Stimulated activated CD4-positive, alpha-beta T cell treated with anti-CD3 and anti-CD28 coated beads, TNF-alpha, amount 100 ng/mL, for 4 hours (primary cell): ENCODE measurements around the gene CCDC150.
"Not testable (repeated sequence)": the region's sequence is repeated elsewhere in the genome, so short reads cannot be mapped to it uniquely, and the experiment has no call there.

Source experiments
- DNase-seq, 3 experiments: peaks; one replicate each; pipeline ENCODE4 v3.0.0-alpha.2; 2020; ENCODE audit warnings: low read depth in 3 of 3

Gene CCDC150

GRCh38 chr2:196639180-196640030 lies at the start of gene CCDC150:
CCDC150 (plus strand) TSS chr2:196639715; CDS start chr2:196639767, 52 bp downstream.
- peak; percentile 83 to 88 (median 86) for DNase-seq

GRCh38 chr2:196590286-196590685 lies 49.2 kb upstream of the CCDC150 start:
- DNase-seq: no peak

DNA sequence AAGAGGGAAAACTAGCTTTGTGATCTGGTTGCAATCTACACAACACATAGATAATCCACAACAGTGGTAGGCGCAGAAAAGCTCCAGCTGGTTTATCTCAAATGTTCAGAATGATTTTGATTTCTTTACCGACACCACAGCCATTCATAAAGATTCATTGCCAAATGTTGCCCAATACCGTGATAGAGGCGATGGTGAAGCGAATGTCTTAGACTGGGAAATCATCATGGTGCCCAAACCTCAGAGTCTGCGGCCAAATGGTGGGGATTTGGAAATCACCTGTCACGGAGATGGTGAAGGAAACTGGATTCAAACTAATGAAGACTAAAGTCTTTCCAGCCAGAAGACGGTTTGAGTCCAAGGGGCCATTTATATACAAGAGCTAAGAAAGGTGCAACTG lies 48.5 kb upstream of the CCDC150 start:
- DNase-seq: no peak

DNA sequence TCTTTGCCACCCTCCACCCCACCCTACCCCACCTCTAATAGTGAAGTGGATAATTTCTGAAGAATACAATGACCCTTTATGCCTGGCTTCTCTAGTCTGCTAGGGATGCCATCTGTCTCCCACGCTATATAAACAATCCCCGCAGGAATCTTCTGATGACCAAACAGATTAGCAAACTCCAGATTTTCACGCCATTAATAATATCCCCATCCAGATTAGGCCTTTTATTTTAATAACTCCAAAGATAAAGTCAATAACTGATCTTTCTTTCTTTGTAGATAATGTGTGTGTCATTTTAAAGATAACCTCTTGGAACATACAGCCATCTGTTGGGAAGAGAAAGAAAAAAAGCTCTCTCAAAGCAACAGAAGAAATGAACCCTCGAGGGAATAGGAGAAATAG lies 47.9 kb upstream of the CCDC150 start:
- no peak for DNase-seq

- no peak for DNase-seq
Measured at GRCh38 chr2:196592331-196592910, 47.1 kb upstream of the CCDC150 start.

GRCh38 chr2:196592911-196593881 lies 46.3 kb upstream of the CCDC150 start, which contains the start of gene HECW2:
HECW2 (minus strand) TSS chr2:196593554.
- peak in 1 of 3 experiments; percentile 3 for DNase-seq

- no peak for DNase-seq
Measured at GRCh38 chr2:196594158-196594557, 45.4 kb upstream of the CCDC150 start.

GRCh38 chr2:196597531-196597930 lies 42.0 kb upstream of the CCDC150 start:
- DNase-seq: no peak

- DNase-seq: no peak
Measured at GRCh38 chr2:196598412-196598811, 41.1 kb upstream of the CCDC150 start.

- DNase-seq: no peak
Measured at GRCh38 chr2:196598846-196599245, 40.7 kb upstream of the CCDC150 start.

GRCh38 chr2:196601430-196602306 lies 37.8 kb upstream of the CCDC150 start:
- no peak for DNase-seq

GRCh38 chr2:196604196-196604595 lies 35.3 kb upstream of the CCDC150 start:
- no peak for DNase-seq

DNA sequence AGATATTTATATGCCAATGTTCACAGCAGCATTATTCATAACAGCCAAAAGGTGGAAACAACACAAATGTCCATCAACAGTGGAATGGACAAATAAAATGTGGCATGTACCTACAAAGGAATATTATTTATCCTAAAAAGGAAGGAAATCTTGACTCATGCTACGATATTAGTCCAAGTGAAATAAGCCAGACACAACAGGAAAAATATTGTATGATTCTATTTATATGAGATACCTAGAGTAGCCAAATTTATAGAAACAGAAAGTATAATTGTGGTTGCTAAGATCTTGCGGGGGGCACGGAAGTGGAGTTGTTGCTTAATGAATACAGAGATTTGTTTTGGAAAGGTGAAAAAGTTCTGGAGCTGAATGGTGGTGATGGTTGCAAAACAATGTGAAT lies 33.0 kb upstream of the CCDC150 start:
- no peak for DNase-seq

- DNase-seq: no peak
Measured at GRCh38 chr2:196607073-196607472, 32.4 kb upstream of the CCDC150 start.

DNA sequence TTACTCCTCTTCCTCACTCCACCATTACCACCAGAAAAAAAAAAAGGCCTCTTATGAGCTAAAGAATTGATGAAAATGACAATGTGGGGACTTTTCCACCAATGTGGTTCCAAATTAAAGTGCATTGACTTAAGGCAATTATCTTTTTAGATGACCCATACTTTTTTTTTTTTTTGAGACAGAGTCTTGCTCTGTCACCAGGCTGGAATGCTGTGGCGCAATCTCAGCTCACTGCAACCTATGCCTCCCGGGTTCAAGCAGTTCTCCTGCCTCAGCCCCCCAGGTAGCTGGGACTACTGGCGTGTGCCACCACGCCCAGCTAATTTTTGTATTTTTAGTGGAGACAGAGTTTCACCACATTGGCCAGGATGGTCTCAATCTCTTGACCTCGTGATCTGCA lies 31.6 kb upstream of the CCDC150 start:
- DNase-seq: not testable (repeated sequence)

- DNase-seq: no peak
Measured at GRCh38 chr2:196609806-196610205, 29.7 kb upstream of the CCDC150 start.

DNA sequence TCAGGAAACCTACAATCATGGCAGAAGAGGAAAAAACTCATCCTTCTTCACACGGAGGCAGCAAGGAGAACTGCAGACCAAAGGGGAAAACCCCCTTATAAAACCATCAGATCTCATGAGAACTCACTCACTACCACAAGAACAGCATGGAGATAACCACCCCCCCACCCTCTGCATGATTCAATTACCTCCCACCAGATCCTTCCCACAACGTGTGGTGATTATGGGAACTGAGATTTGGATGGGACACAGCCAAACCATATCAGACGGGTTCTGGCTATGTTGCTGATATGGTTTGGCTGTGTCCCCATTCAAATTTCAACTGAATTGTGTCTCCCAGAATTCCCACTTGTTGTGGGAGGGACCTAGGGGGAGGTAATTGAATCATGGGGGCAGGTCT lies 28.7 kb upstream of the CCDC150 start:
- DNase-seq: no peak

DNA sequence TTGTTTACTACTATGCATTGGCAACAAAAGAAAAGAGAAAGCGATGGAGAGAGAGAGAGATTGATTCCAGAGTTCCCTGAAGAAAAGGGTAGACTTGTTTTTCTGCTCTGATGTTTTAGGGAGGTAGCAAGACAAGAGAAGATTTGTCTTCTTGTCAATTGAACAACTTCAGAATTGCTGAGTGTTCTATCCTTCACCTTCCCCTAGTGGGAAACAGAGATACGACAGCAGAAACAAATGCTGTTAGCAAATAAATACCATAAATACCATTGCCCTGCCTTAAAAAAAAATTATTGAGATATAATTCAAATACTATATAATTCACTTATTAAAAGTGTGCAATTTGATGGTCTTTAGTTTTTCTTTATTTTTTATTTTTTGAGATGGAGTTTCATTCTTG lies 26.2 kb upstream of the CCDC150 start:
- no peak for DNase-seq

DNA sequence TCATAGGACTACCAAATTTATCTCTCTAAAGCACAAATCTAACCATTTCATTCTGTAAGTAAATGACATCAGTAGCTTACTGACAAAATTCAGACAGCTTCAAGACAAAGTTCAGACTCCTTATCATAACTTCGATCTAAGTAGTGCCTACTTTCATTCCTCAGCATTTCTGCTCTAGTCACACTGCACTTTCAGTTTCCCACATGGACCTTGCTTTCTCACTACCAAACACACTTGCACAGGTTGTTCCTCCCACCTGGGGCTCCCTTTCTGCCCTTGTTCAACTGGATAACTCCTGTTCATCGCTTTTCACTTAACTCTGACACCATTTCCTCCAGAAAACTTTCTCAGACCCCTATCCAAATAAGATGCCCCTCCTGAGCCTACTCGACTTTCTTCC lies 22.1 kb upstream of the CCDC150 start:
- no peak for DNase-seq

- no peak for DNase-seq
Measured at GRCh38 chr2:196618661-196619060, 20.9 kb upstream of the CCDC150 start.

GRCh38 chr2:196630531-196630930 lies 9.0 kb upstream of the CCDC150 start:
- DNase-seq: no peak
